NB4 (cell line): Measurements from ENCODE around the gene DNAJC15.

Experiments used
- MAX ChIP-seq: IDR thresholded peaks from 2 replicates; pipeline ENCODE4 v1.6.1; 2011; ENCODE audit warnings: low read depth, low read length
- MYC ChIP-seq: IDR thresholded peaks from 2 replicates; pipeline ENCODE4 v1.6.1; 2011; ENCODE audit warnings: low read depth, low read length
- POLR2A ChIP-seq: IDR thresholded peaks from 2 replicates; pipeline ENCODE4 v1.6.1; 2011; ENCODE audit warnings: mild to moderate bottlenecking; ENCODE audit not compliant: insufficient read length; ENCODE audit errors: extremely low read depth
- TF ChIP-seq, protein P1 (sequence below): IDR thresholded peaks from one replicate; pipeline ENCODE4 v1.5.1; 2012; ENCODE audit warnings: low read depth, low read length

- TF ChIP-seq, protein P1, sequence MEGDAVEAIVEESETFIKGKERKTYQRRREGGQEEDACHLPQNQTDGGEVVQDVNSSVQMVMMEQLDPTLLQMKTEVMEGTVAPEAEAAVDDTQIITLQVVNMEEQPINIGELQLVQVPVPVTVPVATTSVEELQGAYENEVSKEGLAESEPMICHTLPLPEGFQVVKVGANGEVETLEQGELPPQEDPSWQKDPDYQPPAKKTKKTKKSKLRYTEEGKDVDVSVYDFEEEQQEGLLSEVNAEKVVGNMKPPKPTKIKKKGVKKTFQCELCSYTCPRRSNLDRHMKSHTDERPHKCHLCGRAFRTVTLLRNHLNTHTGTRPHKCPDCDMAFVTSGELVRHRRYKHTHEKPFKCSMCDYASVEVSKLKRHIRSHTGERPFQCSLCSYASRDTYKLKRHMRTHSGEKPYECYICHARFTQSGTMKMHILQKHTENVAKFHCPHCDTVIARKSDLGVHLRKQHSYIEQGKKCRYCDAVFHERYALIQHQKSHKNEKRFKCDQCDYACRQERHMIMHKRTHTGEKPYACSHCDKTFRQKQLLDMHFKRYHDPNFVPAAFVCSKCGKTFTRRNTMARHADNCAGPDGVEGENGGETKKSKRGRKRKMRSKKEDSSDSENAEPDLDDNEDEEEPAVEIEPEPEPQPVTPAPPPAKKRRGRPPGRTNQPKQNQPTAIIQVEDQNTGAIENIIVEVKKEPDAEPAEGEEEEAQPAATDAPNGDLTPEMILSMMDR = no peak
- TF ChIP-seq POLR2A = no peak
- no peak for TF ChIP-seq MYC
- TF ChIP-seq MAX = no peak
Measured at GRCh38 chr13:43030548-43030947, 7.2 kb downstream of the DNAJC15 start.
